OCI-LY1 (cell line): Measurements from ENCODE around the gene CTDNEP1.
A peak's percentile ranks its signal among the peaks of the same experiment; 100 is the strongest.

Experiments
- H2AFZ ChIP-seq: fragments of 200-600 bp; sonication (generic), shearing (Covaris generic); 2 replicates; pipeline ENCODE4 v1.6.0; 2014; ENCODE audit warnings: antibody characterized with exemption, mild to moderate bottlenecking, low read length
- H3F3A ChIP-seq: fragments of 200-600 bp; sonication (generic), shearing (Covaris generic); 2 replicates; pipeline ENCODE4 v1.6.0; 2014; ENCODE audit warnings: mild to moderate bottlenecking, antibody characterized with exemption, low read length, moderate library complexity; ENCODE audit not compliant: insufficient read depth
- H3K27ac ChIP-seq: fragments of 200-600 bp; sonication (generic); 2 replicates; pipeline ENCODE4 v1.5.1; 2014; ENCODE audit warnings: low read length, mixed run types, mild to moderate bottlenecking, low read depth; ENCODE audit not compliant: poor library complexity, severe bottlenecking
- H3K27me3 ChIP-seq: fragments of 200-600 bp; sonication (generic); 2 replicates; pipeline ENCODE4 v1.6.0; 2014; ENCODE audit warnings: antibody characterized with exemption, mild to moderate bottlenecking, low read length, moderate library complexity; ENCODE audit not compliant: insufficient read depth
- H3K36me3 ChIP-seq: fragments of 200-600 bp; sonication (generic); 2 replicates; pipeline ENCODE4 v1.6.1; 2014; ENCODE audit warnings: mild to moderate bottlenecking, antibody characterized with exemption, low read length, moderate library complexity, mixed read lengths; ENCODE audit not compliant: insufficient read depth
- H3K4me1 ChIP-seq: fragments of 200-600 bp; sonication (generic); 2 replicates; pipeline ENCODE4 v1.5.1; 2014; ENCODE audit warnings: mild to moderate bottlenecking, low read length, moderate library complexity; ENCODE audit not compliant: insufficient read depth, severe bottlenecking
- H3K4me2 ChIP-seq: fragments of 200-600 bp; sonication (generic), shearing (Covaris generic); 2 replicates; pipeline ENCODE4 v1.6.1; 2014; ENCODE audit warnings: low read length
- H3K4me3 ChIP-seq: fragments of 200-600 bp; sonication (generic); 2 replicates; pipeline ENCODE4 v1.5.1; 2014; ENCODE audit warnings: low read length, low read depth, mild to moderate bottlenecking, mixed read lengths; ENCODE audit not compliant: poor library complexity, severe bottlenecking
- H3K79me2 ChIP-seq: fragments of 200-600 bp; shearing (Covaris generic); 2 replicates; pipeline ENCODE4 v1.6.1; 2016; ENCODE audit warnings: mixed run types, low read length, mixed read lengths; ENCODE audit not compliant: insufficient read depth
- H3K9ac ChIP-seq: fragments of 200-600 bp; sonication (generic), shearing (Covaris generic); 2 replicates; pipeline ENCODE4 v1.6.1; 2014; ENCODE audit warnings: mild to moderate bottlenecking, low read length, mixed read lengths
- H3K9me2 ChIP-seq: fragments of 200-600 bp; sonication (generic), shearing (Covaris generic); 2 replicates; pipeline ENCODE4 v1.6.1; 2014; ENCODE audit warnings: low read depth, mild to moderate bottlenecking, low read length, mixed read lengths
- H3K9me3 ChIP-seq: fragments of 200-600 bp; shearing (Covaris generic); 2 replicates; pipeline ENCODE4 v1.6.1; 2014; ENCODE audit warnings: low read length, mixed read lengths
- H4K20me1 ChIP-seq: fragments of 200-600 bp; sonication (generic), shearing (Covaris generic); 2 replicates; pipeline ENCODE4 v1.6.0; 2016; ENCODE audit warnings: mild to moderate bottlenecking, low read length; ENCODE audit not compliant: insufficient read depth
- EZH2 ChIP-seq: fragments of 200-600 bp; sonication (generic), shearing (Covaris generic); IDR thresholded peaks from 2 replicates; pipeline ENCODE4 v1.8.0; 2017; ENCODE audit warnings: borderline replicate concordance, mixed run types, mild to moderate bottlenecking, antibody characterized with exemption, low read length, moderate library complexity, mixed read lengths
- TF ChIP-seq, protein P1 (sequence below): fragments of 200-600 bp; sonication (generic), shearing (Covaris generic); IDR thresholded peaks from 2 replicates; pipeline ENCODE4 v1.5.1; 2017; ENCODE audit warnings: mild to moderate bottlenecking, antibody characterized with exemption, low read length, moderate library complexity, mixed read lengths

The CTDNEP1 gene

DNA sequence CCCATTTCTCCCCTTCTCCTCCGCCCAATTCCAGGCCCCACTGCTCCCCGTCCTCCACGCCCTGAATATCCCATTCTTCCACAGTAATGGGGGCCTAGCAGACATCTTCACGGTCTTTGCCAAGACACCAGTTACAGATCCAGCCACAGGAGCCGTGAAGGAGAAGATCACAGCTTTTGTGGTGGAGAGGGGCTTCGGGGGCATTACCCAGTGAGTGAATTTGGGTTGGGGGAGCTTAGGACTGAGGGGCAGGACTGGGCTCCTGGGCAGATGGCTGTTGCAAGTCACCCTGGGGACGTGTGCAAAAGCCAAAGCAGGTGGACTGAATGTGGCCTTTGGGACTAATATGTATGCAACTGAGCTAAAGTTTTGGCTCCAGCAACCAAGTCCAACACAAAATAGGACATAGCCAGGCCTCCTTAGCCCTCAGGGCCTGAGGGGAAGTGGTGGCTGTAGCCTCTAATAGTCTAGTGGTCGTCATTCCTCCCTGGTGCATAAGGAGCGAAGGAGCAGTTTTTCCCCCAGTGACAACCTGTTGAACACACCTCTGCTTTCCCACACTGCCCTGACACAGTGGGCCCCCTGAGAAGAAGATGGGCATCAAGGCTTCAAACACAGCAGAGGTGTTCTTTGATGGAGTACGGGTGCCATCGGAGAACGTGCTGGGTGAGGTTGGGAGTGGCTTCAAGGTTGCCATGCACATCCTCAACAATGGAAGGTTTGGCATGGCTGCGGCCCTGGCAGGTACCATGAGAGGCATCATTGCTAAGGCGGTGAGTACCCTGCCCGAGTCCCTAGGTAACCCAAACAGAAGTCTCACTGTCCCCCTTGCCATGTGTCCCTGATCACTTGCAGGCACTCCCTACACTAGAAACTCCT, 29.2 kb downstream of the CTDNEP1 start:
- H3K9me2 ChIP-seq = no peaks in the 10 kb centered on the region
- H3K4me3 ChIP-seq = no peak overlapping the region
- H3K27ac ChIP-seq = peak overlapping the region; percentile 44
- no peaks in the 10 kb centered on the region for H4K20me1 ChIP-seq
- no peaks in the 10 kb centered on the region for H3K79me2 ChIP-seq
- H2AFZ ChIP-seq = no peak overlapping the region
- H3F3A ChIP-seq = no peaks in the 10 kb centered on the region; the same call in 1 of the 2 replicates
- TF ChIP-seq, protein P1, sequence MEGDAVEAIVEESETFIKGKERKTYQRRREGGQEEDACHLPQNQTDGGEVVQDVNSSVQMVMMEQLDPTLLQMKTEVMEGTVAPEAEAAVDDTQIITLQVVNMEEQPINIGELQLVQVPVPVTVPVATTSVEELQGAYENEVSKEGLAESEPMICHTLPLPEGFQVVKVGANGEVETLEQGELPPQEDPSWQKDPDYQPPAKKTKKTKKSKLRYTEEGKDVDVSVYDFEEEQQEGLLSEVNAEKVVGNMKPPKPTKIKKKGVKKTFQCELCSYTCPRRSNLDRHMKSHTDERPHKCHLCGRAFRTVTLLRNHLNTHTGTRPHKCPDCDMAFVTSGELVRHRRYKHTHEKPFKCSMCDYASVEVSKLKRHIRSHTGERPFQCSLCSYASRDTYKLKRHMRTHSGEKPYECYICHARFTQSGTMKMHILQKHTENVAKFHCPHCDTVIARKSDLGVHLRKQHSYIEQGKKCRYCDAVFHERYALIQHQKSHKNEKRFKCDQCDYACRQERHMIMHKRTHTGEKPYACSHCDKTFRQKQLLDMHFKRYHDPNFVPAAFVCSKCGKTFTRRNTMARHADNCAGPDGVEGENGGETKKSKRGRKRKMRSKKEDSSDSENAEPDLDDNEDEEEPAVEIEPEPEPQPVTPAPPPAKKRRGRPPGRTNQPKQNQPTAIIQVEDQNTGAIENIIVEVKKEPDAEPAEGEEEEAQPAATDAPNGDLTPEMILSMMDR = no peak
- TF ChIP-seq EZH2 = no peak
- no peak overlapping the region for H3K9ac ChIP-seq
- H3K4me2 ChIP-seq = no peak overlapping the region
- peaks cover 59% of the 10 kb centered on the region for H3K36me3 ChIP-seq
- H3K4me1 ChIP-seq = peaks cover 21% of the 10 kb centered on the region
- H3K9me3 ChIP-seq = no peaks in the 10 kb centered on the region
- no peaks in the 10 kb centered on the region for H3K27me3 ChIP-seq

DNA sequence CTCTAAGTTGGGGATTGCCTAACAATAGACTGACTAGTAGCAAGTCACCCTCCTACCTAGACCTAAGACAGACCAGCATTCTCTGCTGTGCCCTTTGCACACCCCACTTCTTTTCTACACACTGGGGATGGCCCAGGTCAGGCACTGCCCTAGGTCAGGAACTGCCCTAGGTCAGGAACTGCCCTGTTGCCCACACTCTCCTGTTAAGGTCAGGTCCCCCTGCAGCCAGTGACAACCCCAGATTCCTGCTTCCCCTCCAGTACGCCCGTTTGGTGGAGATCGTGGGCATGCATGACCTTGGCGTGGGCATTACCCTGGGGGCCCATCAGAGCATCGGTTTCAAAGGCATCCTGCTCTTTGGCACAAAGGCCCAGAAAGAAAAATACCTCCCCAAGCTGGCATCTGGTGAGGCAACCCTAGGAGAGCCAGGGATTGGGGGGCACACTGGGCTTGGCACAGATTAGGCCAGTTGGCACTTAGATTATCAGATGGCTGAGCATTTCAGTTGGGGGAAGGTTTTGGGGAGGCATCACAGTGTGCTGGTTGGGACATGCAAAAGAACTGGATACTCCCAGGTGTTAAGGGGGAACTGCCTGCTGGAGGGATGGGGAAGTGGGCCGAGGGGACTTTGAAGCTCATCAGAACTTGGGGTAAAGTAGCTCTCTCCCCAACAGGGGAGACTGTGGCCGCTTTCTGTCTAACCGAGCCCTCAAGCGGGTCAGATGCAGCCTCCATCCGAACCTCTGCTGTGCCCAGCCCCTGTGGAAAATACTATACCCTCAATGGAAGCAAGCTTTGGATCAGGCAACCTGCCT, 30.0 kb downstream of the CTDNEP1 start:
- Histone ChIP-seq H3K36me3 (peaks cover 51% of the 10 kb centered on the region), H3K27me3 (no peaks in the 10 kb centered on the region), H3K4me1 (peaks cover 24% of the 10 kb centered on the region), H2AFZ (no peak overlapping the region), H4K20me1 (no peaks in the 10 kb centered on the region), H3K79me2 (no peaks in the 10 kb centered on the region), H3K27ac (peak overlapping the region; percentile 44), H3F3A (no peaks in the 10 kb centered on the region; the same call in 1 of the 2 replicates), H3K4me3 (no peak overlapping the region), H3K9me2 (no peaks in the 10 kb centered on the region), H3K4me2 (peak overlapping the region; percentile 97; the same call in 1 of the 2 replicates), H3K9ac (peak overlapping the region; percentile 22; the same call in 1 of the 2 replicates), H3K9me3 (no peaks in the 10 kb centered on the region)
- TF ChIP-seq, protein P1 = no peak

DNA sequence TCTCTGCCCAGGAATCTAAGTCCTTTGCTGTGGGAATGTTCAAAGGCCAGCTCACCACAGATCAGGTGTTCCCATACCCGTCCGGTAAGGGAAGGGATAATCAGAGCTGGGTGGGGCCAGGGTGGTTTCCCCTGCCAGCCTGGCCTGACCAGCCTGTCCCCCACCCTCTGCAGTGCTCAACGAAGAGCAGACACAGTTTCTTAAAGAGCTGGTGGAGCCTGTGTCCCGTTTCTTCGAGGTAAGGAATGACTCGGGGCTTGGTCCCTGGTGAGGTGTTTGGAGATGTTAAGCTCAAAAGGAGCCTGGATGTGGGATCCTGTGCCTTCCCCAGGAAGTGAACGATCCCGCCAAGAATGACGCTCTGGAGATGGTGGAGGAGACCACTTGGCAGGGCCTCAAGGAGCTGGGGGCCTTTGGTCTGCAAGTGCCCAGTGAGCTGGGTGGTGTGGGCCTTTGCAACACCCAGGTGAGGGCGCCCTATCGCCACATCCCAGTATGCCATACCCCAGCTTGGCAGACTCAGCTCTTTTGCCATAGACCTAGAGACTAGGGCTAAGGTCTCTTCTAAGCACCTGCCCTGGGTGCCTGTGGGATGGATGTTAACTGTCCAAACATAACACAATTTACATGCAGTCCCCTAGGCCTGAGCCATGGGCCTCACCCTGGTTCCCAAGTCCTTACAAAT, 30.8 kb downstream of the CTDNEP1 start:
- Histone ChIP-seq H3K79me2 (no peaks in the 10 kb centered on the region), H4K20me1 (no peaks in the 10 kb centered on the region), H3K27ac (peak overlapping the region; percentile 78), H3K36me3 (peaks cover 44% of the 10 kb centered on the region), H3K4me2 (peak overlapping the region; percentile 97), H3K9ac (peak overlapping the region; percentile 87), H3F3A (no peaks in the 10 kb centered on the region; the same call in 1 of the 2 replicates), H2AFZ (no peak overlapping the region), H3K4me1 (peaks cover 24% of the 10 kb centered on the region), H3K9me3 (no peaks in the 10 kb centered on the region), H3K4me3 (peak overlapping the region; percentile 83), H3K9me2 (no peaks in the 10 kb centered on the region), H3K27me3 (no peaks in the 10 kb centered on the region)
- TF ChIP-seq, protein P1 = peak; percentile 81
- TF ChIP-seq EZH2 = no peak
